OCI-LY7 (cell line): ENCODE measurements around the gene GLRX5. TPM values are rescaled to one million over a fixed set of nuclear protein-coding genes. Genes with fewer than 3 reads are reported as not detected.

Source experiments
- BruUV-seq: library from RNA; stranded (reverse); fragments of 400-500 nt; replicated peaks from 2 replicates; lab custom pipeline; 2021; lab: Mats Ljungman, UMichigan
- CTCF ChIA-PET: fragments of 300-600 bp; sonication (Branson Sonifier 250); formaldehyde crosslinking; loops from one replicate; lab custom pipeline; 2022; ENCODE audit warnings: antibody characterized with exemption; ENCODE audit not compliant: unreplicated experiment; lab: Charles Lee
- POLR2A ChIA-PET: fragments of 300-600 bp; sonication (Branson Sonifier 250); formaldehyde crosslinking; loops from one replicate; lab custom pipeline; 2022; ENCODE audit warnings: antibody characterized with exemption; lab: Charles Lee
- DNase-seq: peaks from one replicate; pipeline ENCODE4 v3.0.0-alpha.2; 2015; ENCODE audit warnings: low spot score
- H2AFZ ChIP-seq: fragments of 200-600 bp; sonication (generic), shearing (Covaris generic); 2 replicates; pipeline ENCODE4 v1.6.1; 2014; ENCODE audit warnings: mild to moderate bottlenecking, antibody characterized with exemption, low read length, moderate library complexity
- H3K27ac ChIP-seq: fragments of 200-600 bp; sonication (generic); 2 replicates; pipeline ENCODE4 v1.5.1; 2014; ENCODE audit warnings: mixed run types, low read depth, mild to moderate bottlenecking, moderate library complexity, low read length, inconsistent platforms; ENCODE audit not compliant: poor library complexity, severe bottlenecking
- H3K36me3 ChIP-seq: fragments of 200-600 bp; sonication (generic); 2 replicates; pipeline ENCODE4 v1.6.1; 2014; ENCODE audit warnings: mild to moderate bottlenecking, antibody characterized with exemption, low read length, moderate library complexity, mixed read lengths; ENCODE audit not compliant: insufficient read depth
- H3K4me1 ChIP-seq: fragments of 200-600 bp; sonication (generic); 2 replicates; pipeline ENCODE4 v1.5.1; 2014; ENCODE audit warnings: mild to moderate bottlenecking, low read length; ENCODE audit not compliant: insufficient read depth, poor library complexity, severe bottlenecking
- H3K4me2 ChIP-seq: fragments of 200-600 bp; sonication (generic); 2 replicates; pipeline ENCODE4 v1.6.1; 2014; ENCODE audit warnings: mild to moderate bottlenecking, low read length
- H3K4me3 ChIP-seq: fragments of 200-600 bp; sonication (generic); 2 replicates; pipeline ENCODE4 v1.5.1; 2014; ENCODE audit warnings: mild to moderate bottlenecking, low read depth, low read length; ENCODE audit not compliant: poor library complexity, severe bottlenecking
- H3K79me2 ChIP-seq: fragments of 200-600 bp; sonication (generic); 2 replicates; pipeline ENCODE4 v1.6.1; 2016; ENCODE audit warnings: low read depth, mild to moderate bottlenecking, low read length, moderate library complexity, mixed read lengths; ENCODE audit not compliant: insufficient read depth
- H3K9me2 ChIP-seq: fragments of 200-600 bp; sonication (generic); 2 replicates; pipeline ENCODE4 v1.6.1; 2016; ENCODE audit warnings: mild to moderate bottlenecking, low read length, mixed read lengths; ENCODE audit not compliant: insufficient read depth
- H3K9me3 ChIP-seq: fragments of 200-600 bp; sonication (generic); 2 replicates; pipeline ENCODE4 v1.6.1; 2014; ENCODE audit warnings: mild to moderate bottlenecking, mixed run types, low read length, mixed read lengths
- H4K20me1 ChIP-seq: fragments of 200-600 bp; sonication (generic); 2 replicates; pipeline ENCODE4 v1.6.1; 2014; ENCODE audit warnings: mild to moderate bottlenecking, antibody characterized with exemption, low read length, moderate library complexity, mixed read lengths; ENCODE audit not compliant: insufficient read depth
- CTCF ChIP-seq: fragments of 200-600 bp; sonication (generic); conservative IDR thresholded peaks from 2 replicates; pipeline ENCODE4 v1.5.1; 2014; ENCODE audit warnings: mild to moderate bottlenecking, antibody characterized with exemption, low read length, moderate library complexity, mixed read lengths
- EZH2phosphoT487 ChIP-seq: fragments of 200-600 bp; sonication (generic); IDR thresholded peaks from 2 replicates; pipeline ENCODE4 v1.6.1; 2018; ENCODE audit warnings: low read depth, borderline replicate concordance, mild to moderate bottlenecking, mixed run types, antibody characterized with exemption, low read length, moderate library complexity, mixed read lengths
- intact Hi-C: fragments of 100-400 bp; cut with micrococcal nuclease; formaldehyde crosslinking; loops from one replicate; pipeline ENCODE4 v1.10.0; 2022; ENCODE audit not compliant: unreplicated experiment
- total RNA-seq, 2 experiments: library from RNA; depleted of rRNA in 1 of 2; stranded (reverse); fragments of >200 nt in 1 of 2; shearing (Covaris generic) in 1 of 2; gene quantifications; 2 replicates each; pipeline ENCODE4 v1.2.3, GENCODE V29; 2014 to 2022

Gene GLRX5
- total RNA-seq, 2 experiments from 2014 or later = 68.2 to 78.4 TPM

DNA sequence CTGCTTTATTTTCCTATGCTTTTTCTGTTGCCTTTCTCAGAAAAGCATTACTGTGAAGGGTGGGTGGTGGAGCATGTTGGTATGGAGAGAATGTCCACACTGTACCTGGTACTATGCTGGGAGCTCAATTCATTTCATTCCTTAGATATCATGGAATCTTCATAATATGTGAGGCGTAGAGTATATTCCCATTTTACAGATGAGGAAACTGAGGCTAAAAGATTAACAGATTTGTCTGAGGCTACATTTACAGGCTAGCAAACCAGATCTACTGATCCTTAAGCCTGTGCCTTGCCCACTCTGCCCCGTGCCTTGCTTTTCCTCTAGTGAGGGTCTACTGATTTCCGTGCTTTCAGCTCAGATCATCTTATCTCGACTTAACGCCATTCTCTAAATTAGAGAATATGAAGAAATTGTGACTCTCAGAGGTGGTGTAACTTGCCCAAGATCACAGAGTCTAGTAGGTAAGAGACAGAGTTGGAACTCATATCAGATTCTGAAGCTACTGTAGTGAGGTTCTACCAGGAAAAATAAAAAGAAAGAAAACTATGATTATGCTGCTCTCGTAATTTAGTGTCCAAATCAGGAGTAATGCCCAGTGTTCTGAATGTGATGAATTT, 5.5 kb downstream of the GLRX5 start:
- POLR2A ChIA-PET = interaction anchor here (0.6 to 0.7 kb wide), 2 partner anchors 22 to 76 kb away, joined by 3 read pairs; no protein-coding TSS in a partner anchor
- BruUV-seq = no TSS peak

GRCh38 chr14:95541346-95541745, 6.5 kb downstream of the GLRX5 start:
- POLR2A ChIA-PET = interaction anchor here (1.0 kb wide), 1 partner anchor 16 kb away, joined by 4 read pairs; no protein-coding TSS in a partner anchor
- no peak overlapping the region for H3K4me3 ChIP-seq
- TF ChIP-seq EZH2phosphoT487 (no peak), CTCF (no peak)
- H4K20me1 ChIP-seq = peaks cover 16% of the 10 kb centered on the region; the same call in 1 of the 2 replicates
- H3K9me3 ChIP-seq = no peaks in the 10 kb centered on the region
- no peak overlapping the region for H2AFZ ChIP-seq
- H3K36me3 ChIP-seq = peaks cover 27% of the 10 kb centered on the region; the same call in 1 of the 2 replicates
- CTCF ChIA-PET = interaction anchor here (1.1 kb wide), 1 partner anchor 104 kb away, joined by 3 read pairs; no protein-coding TSS in a partner anchor
- no peak for DNase-seq
- H3K27ac ChIP-seq = no peak overlapping the region
- BruUV-seq = no TSS peak
- intact Hi-C loops = no loop called here
- H3K4me2 ChIP-seq = no peak overlapping the region
- H3K9me2 ChIP-seq = no peaks in the 10 kb centered on the region
- peaks cover 70% of the 10 kb centered on the region for H3K79me2 ChIP-seq
- peaks cover 24% of the 10 kb centered on the region for H3K4me1 ChIP-seq

More for the DNA sequence above, 5.5 kb downstream of the GLRX5 start:
- CTCF ChIA-PET = no interaction called here
- DNase-seq = no peak
- intact Hi-C loops = no loop called here
- H3K9me2 ChIP-seq = no peaks in the 10 kb centered on the region
- peaks cover 17% of the 10 kb centered on the region; the same call in 1 of the 2 replicates for H3K36me3 ChIP-seq
- no peak overlapping the region for H3K4me3 ChIP-seq
- no peaks in the 10 kb centered on the region for H3K9me3 ChIP-seq
- peaks cover 20% of the 10 kb centered on the region; the same call in 1 of the 2 replicates for H4K20me1 ChIP-seq
- peaks cover 80% of the 10 kb centered on the region for H3K79me2 ChIP-seq
- no peak overlapping the region for H3K27ac ChIP-seq
- H3K4me1 ChIP-seq = peaks cover 27% of the 10 kb centered on the region
- H3K4me2 ChIP-seq = no peak overlapping the region
- no peak overlapping the region for H2AFZ ChIP-seq
- TF ChIP-seq EZH2phosphoT487 (no peak), CTCF (no peak)
